Tongue (tissue), 2 donors: ENCODE results near the gene EGLN1. TPM values are rescaled to one million over a fixed set of nuclear protein-coding genes. Genes with fewer than 3 reads are reported as not detected.

Experiments
- DNase-seq: peaks from one replicate; pipeline ENCODE4 v3.0.0-alpha.2; 2015
- total RNA-seq: library from RNA; depleted of rRNA; stranded (reverse); fragments of >200 nt; gene quantifications from one replicate; pipeline ENCODE4 v1.2.3, GENCODE V29; 2014

EGLN1 gene
- total RNA-seq, 1 donor from 2014 or later = 91.9 TPM

DNA sequence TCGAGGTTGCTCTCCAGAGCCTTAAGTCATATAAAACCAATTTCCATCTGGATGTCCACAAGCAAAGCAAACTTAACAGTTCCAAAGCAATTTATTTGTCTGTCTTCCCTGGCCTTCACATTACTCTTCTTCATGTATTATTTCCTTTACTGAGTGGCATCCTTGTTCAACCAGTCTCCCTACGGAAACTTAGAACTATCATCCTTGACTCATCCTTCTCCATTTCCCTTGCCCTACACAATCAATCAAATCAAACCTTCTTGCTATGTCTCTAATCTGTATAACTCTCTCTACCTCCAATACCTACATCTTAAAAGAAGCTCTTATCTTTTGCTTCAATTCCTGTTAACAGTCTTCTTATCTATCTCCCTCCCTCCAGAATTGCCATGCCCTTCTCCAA, 25.4 kb downstream of the EGLN1 start:
- DNase-seq = no peak

DNA sequence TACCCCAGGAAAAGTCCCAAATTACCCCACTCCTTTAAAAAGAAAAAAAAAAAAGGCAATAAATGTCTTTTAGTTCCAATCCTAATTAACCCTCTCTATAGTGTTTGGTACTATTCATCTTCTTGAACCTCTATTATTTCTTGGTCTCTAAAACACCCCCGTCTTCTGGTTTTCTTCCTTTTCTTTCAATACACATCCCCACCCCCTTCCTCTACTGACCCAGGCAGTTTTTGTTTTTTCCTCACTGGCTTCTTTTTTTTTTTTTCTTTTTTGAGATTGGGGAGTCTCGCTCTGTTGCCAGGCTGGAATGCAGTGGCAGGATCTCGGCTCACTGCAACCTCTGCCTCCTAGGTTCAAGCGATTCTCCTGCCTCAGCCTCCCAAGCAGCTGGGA, 26.1 kb downstream of the EGLN1 start:
- no peak for DNase-seq

DNA sequence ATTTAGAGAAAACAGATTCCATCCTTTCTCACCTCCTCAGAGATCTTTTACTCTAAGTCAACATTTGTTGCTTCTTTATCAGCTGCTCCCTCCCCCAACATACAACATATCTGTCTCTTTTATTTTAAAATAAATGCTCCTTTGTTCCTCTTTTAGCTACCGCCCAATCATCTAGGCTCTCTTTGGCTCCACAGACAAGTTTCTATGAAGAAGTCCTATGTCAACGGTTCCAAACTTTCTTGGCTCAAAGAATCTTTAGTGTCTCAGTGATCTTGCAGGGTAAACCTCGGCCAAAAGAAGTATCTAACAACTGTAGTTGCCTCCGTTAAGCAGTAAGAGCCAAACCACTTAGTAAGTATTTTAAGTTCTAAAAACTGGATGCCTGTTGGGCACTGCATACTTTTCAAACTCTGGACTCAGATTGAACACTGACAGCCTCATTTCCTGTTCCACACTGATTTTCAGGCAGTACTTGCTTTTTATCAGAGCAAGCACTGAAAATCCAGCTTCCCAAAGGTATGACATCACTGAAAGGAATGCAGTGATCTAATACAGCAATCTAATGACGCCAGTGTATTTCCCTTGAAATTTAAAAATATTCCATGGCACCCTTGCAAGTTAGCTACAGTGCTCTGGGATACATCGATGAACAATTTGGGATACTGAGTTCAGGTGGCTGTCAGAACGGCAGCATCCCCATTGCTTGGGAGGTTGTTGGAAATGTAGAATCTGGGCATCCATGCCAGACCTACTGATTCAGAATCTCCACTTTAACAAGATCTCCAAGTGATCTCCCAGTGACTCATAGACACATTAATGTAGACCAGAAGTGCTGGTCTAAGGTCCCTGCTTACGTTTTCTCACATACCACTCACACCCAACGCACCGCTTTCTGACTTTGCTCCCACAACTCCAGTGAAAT, 26.8 kb downstream of the EGLN1 start:
- peak; percentile 64 for DNase-seq

DNA sequence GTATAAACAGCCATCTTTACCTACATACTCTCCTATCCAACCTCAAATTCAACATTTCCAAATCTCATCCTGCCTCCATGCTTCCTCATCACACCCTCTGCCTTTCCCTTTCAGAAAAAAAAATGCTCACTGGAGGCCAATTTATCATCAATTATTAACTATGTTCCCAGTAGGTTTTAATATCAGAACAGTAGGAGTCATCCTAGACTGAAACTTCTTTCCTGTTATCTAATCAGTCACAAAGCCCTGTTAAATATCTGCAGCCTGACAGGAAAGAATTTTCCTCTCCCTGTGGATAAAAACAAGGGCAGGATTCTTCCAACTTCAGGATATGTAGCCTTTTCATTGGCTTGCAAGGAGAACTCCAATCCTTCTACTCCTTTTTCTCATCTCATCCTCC, 28.4 kb downstream of the EGLN1 start:
- DNase-seq = no peak

DNA sequence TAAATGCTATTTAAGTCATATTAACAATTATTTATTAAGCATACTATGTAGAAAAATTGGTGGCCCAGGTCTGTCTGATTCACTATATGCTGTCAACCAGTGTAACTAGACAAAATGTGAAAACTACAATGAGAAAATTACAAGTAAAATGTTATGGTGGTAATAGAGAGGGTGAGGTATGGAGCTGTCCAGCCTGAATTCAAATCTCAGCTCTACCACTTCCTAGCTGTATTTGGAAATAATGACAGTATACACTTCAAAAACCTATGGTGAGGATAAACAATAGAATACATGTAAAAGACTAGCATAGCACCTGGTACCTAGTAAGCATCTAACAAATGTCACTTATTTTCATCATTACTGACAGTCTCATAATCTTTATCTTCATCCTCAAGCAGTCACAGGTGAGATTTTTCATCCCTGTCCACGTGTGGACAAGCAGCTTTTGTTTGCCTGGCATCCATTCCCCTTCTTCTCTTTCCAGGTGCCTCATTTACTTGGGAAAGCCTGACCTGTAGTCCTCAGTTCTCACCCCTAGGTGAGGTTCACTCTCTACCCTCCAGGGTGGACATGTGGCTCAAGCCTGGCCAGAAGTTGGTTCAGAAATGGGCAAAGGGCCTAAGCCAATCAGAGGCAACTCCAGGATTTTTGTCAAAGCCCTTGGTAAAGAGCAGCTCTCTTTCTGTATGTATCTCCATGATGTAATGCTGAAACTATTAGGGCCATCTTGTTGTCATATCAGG, 29.5 kb downstream of the EGLN1 start:
- DNase-seq = no peak

DNA sequence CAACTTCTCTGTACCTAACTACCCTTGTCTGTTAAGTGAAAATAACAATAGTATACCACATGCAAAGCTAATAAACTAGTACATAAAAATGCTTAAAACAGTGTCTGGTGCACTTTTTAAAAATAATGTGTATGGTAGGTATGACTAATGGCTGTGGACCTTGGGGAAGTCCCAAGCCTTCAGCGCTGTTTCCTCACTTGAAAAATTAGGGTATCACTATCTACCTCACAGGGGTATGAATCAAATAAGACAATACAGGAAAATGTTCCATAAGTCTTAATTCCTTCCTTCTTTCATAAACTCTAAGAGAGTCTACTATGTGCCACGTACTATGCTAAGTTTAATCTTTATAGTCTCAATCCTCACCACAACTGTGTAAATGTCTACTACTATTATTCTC, 32.0 kb downstream of the EGLN1 start:
- no peak for DNase-seq

DNA sequence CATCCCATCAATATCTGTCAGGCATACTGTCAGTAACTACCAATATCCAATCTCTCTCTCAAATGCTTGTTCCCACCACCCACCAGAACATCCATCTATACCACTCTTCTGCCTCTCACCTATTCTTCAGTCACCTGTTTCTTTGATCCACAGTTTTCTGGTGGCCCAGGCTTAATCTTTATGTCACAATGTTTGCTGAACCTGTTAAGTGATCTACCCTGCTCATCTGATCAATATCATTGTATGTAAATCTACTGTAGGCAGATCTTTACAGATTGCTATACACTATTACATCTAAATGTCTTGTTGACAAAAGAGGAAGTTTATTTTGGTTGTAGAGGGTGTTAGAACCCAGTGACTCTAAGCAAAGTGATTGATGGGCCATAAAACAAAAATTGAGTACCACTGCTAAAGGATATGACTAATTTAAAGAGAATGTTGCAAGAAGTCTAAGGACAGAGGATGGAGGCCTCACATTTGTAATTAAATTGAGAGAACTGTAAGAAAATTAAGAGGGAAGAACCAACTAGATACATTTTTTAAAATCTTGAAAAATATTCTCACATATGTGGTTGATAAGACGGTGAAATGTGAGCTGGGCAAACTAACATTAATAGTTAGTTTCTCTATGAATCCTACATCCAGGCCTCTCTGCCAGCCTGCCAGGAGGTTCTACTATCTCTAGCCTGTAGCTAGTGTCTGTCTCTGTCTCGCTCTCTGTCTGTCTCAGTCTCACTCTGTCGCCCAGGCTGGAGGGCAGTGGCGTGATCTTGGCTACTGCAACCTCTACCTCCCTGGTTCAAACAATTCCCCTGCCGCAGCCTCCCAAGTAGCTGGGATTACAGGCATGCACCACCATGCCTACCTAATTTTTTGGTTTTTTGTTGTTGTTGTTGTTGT, 34.1 kb downstream of the EGLN1 start:
- no peak for DNase-seq

DNA sequence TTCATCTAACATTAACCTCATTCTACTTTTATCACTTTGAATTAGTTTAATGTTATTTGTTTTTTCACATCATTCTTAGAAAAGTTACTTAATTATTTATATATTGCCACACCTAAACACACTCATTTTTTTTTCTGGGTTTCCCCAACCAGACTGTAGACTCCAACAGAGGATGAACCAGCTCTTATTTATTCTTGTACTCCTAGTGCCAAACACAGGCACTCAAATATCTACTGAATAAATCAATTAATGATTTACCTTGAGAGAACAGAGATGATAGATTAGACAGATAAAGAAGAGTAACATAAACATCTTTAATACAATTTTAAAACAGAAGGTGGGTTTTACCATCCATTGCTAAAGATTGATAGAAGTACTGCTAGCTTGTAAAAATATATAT, 35.6 kb downstream of the EGLN1 start:
- DNase-seq = no peak

DNA sequence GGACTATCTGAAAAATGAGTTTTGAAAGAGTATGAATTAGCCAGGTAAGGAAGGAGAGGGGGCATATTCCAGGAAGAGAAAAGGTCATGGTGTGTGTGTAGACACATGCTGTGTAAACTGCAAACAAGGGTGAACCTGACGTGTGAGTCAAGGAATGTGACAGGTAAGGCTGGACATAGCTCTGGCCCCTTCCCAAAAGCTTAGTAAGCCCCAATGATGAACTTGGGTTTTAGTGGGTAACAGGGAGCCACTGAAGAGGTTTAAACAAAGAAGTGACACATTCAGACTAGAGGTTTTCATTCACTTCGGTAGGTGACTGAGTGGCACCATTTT, 36.7 kb downstream of the EGLN1 start:
- DNase-seq = no peak

DNA sequence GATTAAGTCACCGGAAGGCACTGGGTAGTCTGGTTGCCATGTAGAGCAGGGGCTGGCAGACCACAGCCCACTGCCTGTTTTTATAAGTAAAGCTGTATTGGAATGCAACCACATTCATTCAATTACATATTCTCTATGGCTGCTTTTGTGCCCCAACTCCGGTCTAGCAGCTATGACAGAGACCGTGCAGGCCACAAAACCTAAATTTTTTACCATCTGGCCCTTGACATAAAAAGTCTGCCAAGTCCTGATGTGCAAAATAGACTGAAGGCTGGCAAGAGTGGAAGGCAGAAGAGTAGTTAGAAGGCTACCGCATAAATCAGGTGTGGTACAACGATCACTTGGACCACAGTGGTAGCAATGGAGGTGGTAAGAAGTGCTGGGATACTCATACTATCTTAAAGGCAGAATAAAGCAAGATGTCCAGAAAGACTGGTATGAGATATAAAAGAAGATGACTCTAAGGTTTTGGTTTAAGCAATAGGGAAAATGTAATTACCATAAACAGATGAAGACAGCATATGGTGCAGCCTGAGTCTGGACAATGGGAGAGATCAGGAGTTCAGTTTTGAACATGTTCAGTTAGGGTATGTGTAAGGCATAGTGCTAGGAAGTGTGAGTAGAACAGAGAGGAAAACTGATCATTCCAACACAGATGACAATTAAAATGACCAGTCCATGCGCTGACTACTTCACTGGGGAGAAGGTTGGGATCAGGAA, 37.2 kb downstream of the EGLN1 start:
- no peak for DNase-seq

DNA sequence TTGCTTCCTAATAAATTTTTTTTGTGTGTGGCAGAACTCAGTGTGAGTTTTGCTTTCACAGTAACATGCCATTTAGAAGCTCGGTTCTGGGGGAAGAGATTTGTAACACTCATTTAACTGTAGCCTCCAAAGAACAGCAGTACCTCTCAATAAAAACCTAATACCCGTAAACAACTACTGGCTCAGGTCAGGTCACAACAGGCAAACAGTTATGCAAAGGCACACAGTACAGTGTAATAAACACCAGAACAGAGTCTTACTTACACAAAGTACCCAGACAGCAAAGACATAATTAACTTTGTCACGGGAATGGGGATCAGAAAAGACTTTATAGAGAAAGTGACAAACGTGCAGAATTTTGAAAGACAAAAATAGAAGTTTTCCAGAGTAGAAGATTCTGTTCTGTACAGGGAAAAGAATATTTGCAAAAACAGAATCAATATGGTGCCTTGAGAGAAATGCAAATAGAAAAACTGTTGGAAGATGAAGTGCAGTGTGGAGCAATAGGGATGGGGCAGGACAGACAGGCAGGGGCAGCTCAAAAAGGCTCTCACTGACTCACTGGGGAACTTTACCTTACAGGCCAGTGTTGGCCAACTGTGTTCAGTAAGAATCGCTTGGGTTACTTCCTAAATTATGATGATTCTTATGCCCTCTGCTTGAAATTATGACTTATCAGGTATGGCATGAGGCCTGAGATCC, 38.8 kb downstream of the EGLN1 start:
- no peak for DNase-seq

DNA sequence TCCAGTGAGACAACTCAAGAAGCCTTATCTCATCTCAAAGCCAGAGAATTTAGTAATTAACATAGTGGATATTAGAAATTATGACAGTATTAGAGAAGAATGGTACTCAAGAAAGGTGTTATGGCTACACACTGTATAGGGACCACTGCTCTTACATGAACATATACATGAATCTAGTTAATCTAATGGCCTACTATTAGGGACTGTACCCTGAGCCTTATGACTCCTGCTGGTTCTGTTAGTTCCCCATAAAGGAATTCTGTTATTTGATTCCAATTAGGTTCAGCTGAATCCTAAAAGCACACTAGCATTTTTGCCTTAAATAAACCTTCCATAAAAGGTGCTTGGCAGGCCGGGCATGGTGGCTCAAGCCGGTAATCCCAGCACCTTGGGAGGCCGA, 39.7 kb downstream of the EGLN1 start:
- DNase-seq = no peak

DNA sequence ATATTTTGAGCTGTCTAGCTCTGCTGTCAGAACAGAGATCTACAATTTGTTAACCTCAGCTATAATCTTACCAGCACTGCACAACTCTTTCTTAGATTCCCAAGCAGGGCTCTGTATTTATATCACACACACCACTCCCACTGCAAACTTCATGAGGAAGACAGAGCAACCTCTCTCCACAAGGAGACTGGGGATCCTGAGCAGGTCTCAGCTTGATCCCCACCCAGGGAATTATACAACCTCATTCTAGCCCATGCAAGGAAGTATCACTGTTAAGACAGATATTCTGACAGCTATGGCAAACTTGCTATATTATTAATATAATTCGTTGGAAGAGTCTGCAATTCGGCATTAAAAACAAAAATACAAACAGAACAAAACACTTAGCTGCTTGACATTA, 40.4 kb downstream of the EGLN1 start:
- DNase-seq = no peak

DNA sequence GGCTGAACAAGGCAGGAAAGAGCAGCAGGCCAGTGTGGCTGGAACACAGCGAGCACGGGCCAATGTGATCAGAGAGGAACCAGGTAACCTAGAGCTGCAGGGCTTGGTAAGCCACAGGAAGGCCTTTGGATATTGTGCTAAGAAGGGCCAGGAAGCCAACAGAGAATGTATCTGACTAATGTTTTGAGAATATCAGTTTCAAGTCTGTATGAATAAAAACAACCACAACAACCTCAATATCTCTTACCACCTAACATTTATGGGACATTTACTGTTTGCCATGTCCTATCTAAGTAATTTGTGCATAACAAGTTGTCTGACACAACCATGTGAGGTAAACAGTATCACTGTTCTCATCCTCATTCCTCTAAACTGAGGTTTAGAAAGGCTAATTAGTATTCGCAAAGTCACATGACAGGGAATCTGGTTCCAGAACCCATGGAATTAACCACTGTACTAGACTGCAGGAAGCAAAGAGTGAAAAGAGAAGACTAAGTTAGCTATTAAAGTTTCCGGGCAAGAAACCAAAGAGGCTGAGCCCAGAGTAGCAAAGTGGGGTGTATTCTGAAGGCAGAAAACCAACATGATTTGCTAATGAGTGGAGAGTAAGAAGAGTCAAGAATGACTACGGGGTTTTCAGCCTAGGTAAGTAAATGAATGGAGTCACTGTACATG, 45.1 kb downstream of the EGLN1 start:
- DNase-seq = no peak

DNA sequence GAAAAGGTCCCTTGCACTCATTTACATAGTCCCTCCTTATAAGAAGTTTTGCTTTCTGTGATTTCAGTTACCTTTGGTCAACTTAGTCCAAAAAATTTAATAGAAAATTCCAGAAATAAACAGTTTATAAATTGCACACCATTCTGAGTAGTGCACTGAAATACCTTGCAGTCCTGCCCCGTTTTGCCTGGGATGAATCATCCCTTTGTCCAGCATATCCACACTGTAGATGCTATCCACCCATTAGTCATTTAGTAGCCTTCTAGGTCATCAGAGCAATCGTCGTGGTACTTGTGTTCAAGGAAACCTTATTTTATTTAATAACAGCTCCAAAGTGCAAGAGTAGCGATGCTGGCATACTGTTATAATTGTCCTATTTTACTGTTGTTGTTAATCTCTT, 46.0 kb downstream of the EGLN1 start:
- DNase-seq = no peak

DNA sequence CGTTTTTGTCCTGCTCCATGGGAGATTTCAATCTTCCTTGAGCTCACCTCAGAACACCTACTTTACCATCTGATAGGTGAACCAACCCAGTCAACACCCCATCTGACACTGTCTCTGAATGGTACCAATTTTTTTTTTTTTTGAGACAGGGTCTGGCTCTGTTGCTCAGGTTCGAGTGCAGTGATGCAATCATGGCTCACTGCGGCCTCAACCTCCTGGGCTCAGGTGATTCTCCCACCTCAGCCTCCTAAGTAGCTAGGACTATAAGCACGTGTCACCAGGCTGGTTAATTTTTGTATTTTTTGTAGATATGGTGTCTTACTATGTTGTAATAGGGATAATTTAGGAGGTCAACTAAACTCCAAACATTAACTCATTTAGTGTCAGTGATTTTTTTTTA, 47.7 kb downstream of the EGLN1 start:
- no peak for DNase-seq

DNA sequence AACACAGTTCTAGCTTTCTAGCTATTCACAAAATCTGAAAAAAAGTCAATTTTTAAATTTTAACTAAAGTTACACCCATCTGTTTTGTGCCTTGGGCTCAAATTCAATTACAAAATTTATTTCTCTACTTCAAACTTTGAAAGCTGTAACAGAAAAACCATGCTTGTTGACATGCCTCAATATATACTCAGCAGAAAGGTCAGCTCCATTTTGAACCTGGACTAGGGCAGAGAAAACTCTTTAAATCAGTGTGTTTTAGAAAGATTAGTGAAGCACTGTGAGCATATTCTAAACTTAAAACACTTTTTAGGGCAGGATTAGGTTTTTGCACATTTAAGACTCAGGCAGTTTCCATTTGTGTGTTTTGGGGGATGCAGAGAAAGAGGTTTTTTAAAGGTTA, 49.6 kb downstream of the EGLN1 start:
- DNase-seq = no peak

DNA sequence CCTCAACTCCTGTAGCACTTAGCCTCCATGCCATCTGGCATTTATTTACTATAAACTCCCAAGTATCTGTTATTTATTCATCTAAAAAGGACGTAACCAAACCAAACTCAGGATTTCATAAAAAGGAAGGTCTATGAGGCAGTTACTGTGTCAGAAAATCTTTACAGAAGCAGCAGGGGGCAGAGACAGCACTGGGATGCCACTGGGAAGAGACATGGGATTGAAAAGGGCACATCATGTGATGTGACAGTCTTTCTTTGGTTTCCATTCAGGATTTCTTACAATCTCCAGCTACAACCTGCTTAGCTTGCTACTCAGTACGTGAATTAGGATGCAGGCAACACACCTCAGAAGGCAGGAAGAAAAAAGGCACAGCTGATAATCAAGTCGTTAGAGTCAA, 52.8 kb downstream of the EGLN1 start:
- DNase-seq = no peak

DNA sequence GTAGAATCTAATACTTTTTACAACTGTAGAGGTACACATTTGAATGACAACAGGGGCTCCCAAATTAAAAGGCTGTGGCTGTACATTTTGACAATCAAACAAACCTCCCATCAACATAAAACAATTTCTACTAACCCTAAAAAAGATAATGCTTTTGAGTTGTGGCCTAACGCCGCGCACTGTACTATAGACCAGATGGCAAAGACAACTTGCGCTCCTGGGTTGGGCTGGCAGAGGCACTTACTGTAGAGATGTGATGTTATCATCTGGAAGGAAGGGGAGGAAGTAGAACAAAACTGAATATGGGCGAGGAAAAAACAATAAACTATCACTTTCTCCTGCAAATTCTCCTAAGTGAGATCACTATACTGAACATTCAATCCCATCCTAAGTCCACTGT, 57.9 kb downstream of the EGLN1 start:
- no peak for DNase-seq

DNA sequence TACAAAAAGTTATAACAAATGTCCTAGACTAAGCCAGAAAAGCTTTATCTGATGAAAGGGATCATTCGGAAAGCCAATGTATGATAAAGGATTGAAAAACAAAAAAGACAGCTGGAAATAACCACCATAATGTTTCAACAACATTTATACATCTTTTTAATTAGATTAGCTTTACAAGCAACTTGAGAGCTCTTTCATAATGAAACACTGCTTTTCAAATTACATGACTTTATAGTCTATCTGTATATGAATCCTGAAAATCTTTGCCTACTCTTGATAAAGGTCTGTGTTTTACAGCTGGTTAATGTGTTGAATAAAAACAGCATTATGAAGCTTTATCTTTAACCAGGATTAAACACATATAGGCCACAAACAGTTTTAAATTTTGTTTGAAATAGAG, 58.5 kb downstream of the EGLN1 start:
- no peak for DNase-seq

DNA sequence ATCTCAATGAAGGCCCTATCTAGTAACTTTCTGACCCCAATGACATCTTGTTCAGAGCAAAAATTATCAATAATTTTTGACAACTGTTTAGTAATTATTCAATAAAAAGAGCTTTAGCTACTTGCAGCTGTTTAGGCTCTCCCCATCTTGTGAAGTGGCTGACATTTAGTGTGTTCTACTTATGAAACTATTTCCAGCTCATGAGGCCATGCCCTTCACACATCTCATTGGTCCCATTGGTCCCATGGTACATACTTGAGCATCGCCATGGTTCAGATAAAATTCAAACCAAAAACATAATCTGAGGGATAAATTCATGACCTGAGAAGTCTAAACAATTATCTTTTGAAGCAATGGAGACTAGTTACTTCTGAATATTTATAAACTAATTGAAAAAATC, 59.8 kb downstream of the EGLN1 start:
- no peak for DNase-seq
